AG04450 (cell line): ENCODE measurements around the gene BAZ2B. TPM values are rescaled to one million over a fixed set of nuclear protein-coding genes. Genes with fewer than 3 reads are reported as not detected.

Experiments used
- CTCF ChIA-PET: fragments of 300-600, 350-600 bp; formaldehyde crosslinking; extraction: SDS; loops from one replicate; lab custom pipeline; 2022; ENCODE audit warnings: antibody characterized with exemption, inconsistent platforms; lab: Charles Lee
- POLR2A ChIA-PET: fragments of 350-600 bp; formaldehyde crosslinking; extraction: SDS; loops from one replicate; lab custom pipeline; 2021; ENCODE audit warnings: antibody characterized with exemption, inconsistent platforms; lab: Yijun Ruan, JAX
- DNase-seq: peaks from one replicate; pipeline ENCODE4 v3.0.0-alpha.2; 2011; ENCODE audit warnings: low read depth, low spot score
- H3K27ac ChIP-seq: one replicate; pipeline ENCODE4 v1.5.1; 2012; ENCODE audit warnings: low read depth, low read length, control low read depth
- H3K27me3 ChIP-seq: one replicate; pipeline ENCODE4 v1.6.0; 2012; ENCODE audit warnings: low read length; ENCODE audit not compliant: control insufficient read depth, insufficient read depth
- H3K4me3 ChIP-seq: 2 replicates; pipeline ENCODE4 v1.5.1; 2011; ENCODE audit warnings: mild to moderate bottlenecking, low read depth, low read length, control low read depth
- H3K9me3 ChIP-seq: 2 replicates; pipeline ENCODE4 v1.5.1; 2012; ENCODE audit warnings: low read length; ENCODE audit not compliant: control insufficient read depth, insufficient read depth
- CTCF ChIP-seq: IDR thresholded peaks from 2 replicates; pipeline ENCODE4 v1.5.1; 2011; ENCODE audit warnings: low read depth, low read length, control low read depth, inconsistent platforms
- polyA plus RNA-seq: library from polyadenylated mRNA; depleted of rRNA; stranded (reverse); fragments of >200 nt; gene quantifications from 2 replicates; pipeline ENCODE4 v1.2.3, GENCODE V29; 2011

Gene BAZ2B
- polyA plus RNA-seq, 1 experiment: 44.7 TPM

- no peak for TF ChIP-seq CTCF
- Histone ChIP-seq H3K27ac (no peak overlapping the region), H3K27me3 (no peaks in the 10 kb centered on the region), H3K4me3 (no peak overlapping the region), H3K9me3 (no peaks in the 10 kb centered on the region)
- ChIA-PET POLR2A (interaction anchor here (0.6 to 0.7 kb wide), 2 partner anchors 35 to 398 kb away, joined by 3 to 4 read pairs; no protein-coding TSS in a partner anchor), CTCF (interaction anchor here (1.1 kb wide), 1 partner anchor 494 kb away, joined by 3 read pairs; no protein-coding TSS in a partner anchor)
- no peak for DNase-seq
Measured at GRCh38 chr2:159612255-159612901, 4.0 kb downstream of the BAZ2B start.

- H3K4me3 ChIP-seq: no peak overlapping the region
- CTCF ChIA-PET: no interaction called here
- TF ChIP-seq CTCF: no peak
- H3K27me3 ChIP-seq: no peaks in the 10 kb centered on the region
- H3K9me3 ChIP-seq: no peaks in the 10 kb centered on the region
- POLR2A ChIA-PET: interaction anchor here (0.7 kb wide), 1 partner anchor 102 kb away, joined by 3 read pairs; the partner anchor contains the start of gene MARCHF7
- H3K27ac ChIP-seq: no peak overlapping the region
- no peak for DNase-seq
Measured at GRCh38 chr2:159609811-159610549, 6.4 kb downstream of the BAZ2B start.

GRCh38 chr2:159608723-159609308, 7.5 kb downstream of the BAZ2B start:
- no peaks in the 10 kb centered on the region for H3K27me3 ChIP-seq
- H3K27ac ChIP-seq: no peak overlapping the region
- no peaks in the 10 kb centered on the region for H3K9me3 ChIP-seq
- POLR2A ChIA-PET: no interaction called here
- CTCF ChIA-PET: no interaction called here
- no peak for TF ChIP-seq CTCF
- no peak for DNase-seq
- H3K4me3 ChIP-seq: no peak overlapping the region

GRCh38 chr2:159608108-159608507, 8.2 kb downstream of the BAZ2B start:
- no peaks in the 10 kb centered on the region for H3K27me3 ChIP-seq
- no peak overlapping the region for H3K4me3 ChIP-seq
- CTCF ChIA-PET: no interaction called here
- no peak for DNase-seq
- TF ChIP-seq CTCF: no peak
- no peaks in the 10 kb centered on the region for H3K9me3 ChIP-seq
- POLR2A ChIA-PET: no interaction called here
- no peak overlapping the region for H3K27ac ChIP-seq
